GM12891 (cell line): ENCODE results near the gene AP2A2.
A peak's percentile ranks its signal among the peaks of the same experiment; 100 is the strongest.

ENCODE experiments used
- DNase-seq: peaks from one replicate; pipeline ENCODE4 v3.0.0; 2011; ENCODE audit warnings: low spot score; ENCODE audit not compliant: insufficient read length
- FAIRE-seq: peaks from 2 replicates; lab custom pipeline; 2011; peaks lifted over from hg19 to GRCh38; lab: Jason Lieb, UNC
- PAX5 ChIP-seq: IDR thresholded peaks from 2 replicates; pipeline ENCODE4 v1.6.1; 2011; ENCODE audit warnings: low read length, moderate library complexity, mild to moderate bottlenecking; ENCODE audit not compliant: insufficient read depth, severe bottlenecking
- POLR2A ChIP-seq: IDR thresholded peaks from 2 replicates; pipeline ENCODE4 v1.6.1; 2011; ENCODE audit warnings: low read depth, low read length, control low read depth
- POLR2AphosphoS5 ChIP-seq: IDR thresholded peaks from 2 replicates; pipeline ENCODE4 v1.6.1; 2011; ENCODE audit warnings: low read depth, low read length, control low read depth
- POU2F2 ChIP-seq: IDR thresholded peaks from 2 replicates; pipeline ENCODE4 v1.6.1; 2011; ENCODE audit warnings: low read depth, mild to moderate bottlenecking, control low read depth, low read length, moderate library complexity
- SPI1 ChIP-seq: IDR thresholded peaks from 2 replicates; pipeline ENCODE4 v1.6.1; 2011; ENCODE audit warnings: low read depth, low read length, control low read depth
- TAF1 ChIP-seq: IDR thresholded peaks from 2 replicates; pipeline ENCODE4 v1.6.1; 2011; ENCODE audit warnings: low read depth, low read length, control low read depth

AP2A2 gene

GRCh38 chr11:963852-964251, 38.2 kb downstream of the AP2A2 start:
- no peak for FAIRE-seq
- no peak for DNase-seq
- no peak for TF ChIP-seq TAF1

GRCh38 chr11:965206-965775, 39.6 kb downstream of the AP2A2 start:
- no peak for FAIRE-seq
- no peak for TF ChIP-seq POLR2AphosphoS5
- no peak for TF ChIP-seq SPI1
- TF ChIP-seq TAF1: no peak
- no peak for TF ChIP-seq PAX5
- TF ChIP-seq POLR2A: no peak
- TF ChIP-seq POU2F2: no peak
- no peak for DNase-seq

DNA sequence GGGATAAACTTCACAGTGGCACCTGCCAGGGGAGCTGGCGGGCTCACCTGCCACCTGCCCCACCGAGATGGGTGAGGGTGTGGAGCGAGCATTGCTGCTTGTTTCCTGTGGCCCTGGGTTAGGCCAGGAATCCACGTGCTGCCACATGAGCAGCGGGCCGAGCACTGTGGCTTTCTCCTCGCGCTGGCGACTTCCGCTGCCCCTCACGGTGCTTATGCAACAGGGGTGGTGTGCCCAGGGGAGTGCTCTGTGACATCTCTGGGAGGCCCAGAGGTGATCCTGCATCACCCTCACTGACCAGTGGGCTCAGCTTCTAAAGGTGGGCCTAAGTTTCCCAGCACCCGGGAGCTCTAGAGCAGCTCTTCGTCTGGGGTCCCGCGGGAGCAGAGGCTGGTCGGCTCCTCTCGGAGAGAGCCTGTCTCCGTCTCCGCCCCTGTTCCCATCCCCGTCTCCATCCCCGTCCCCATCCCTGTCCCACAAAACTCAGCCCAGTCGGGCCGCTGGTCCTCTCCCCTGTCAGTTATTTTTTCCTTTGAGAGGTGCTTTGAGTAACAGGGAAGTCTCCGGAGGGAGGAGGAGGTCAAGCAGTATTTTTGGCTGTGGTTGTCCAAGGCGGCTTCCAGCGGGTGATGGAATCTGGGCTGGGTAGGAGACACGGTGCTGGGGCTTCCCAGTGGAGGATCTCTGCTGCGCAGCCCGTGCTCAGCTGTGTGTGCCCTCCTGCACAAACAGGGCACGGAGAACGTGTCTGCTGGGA, 42.5 kb downstream of the AP2A2 start:
- no peak for DNase-seq
- FAIRE-seq: no peak
- TF ChIP-seq POLR2A (no peak), POLR2AphosphoS5 (no peak), POU2F2 (no peak), PAX5 (no peak), SPI1 (no peak), TAF1 (no peak)

- TF ChIP-seq POLR2A (no peak), PAX5 (no peak), TAF1 (no peak), POLR2AphosphoS5 (no peak), POU2F2 (no peak), SPI1 (no peak)
- no peak for FAIRE-seq
Measured at GRCh38 chr11:968822-969221, 43.2 kb downstream of the AP2A2 start.

GRCh38 chr11:969651-970205, 44.1 kb downstream of the AP2A2 start:
- FAIRE-seq: no peak
- no peak for TF ChIP-seq POLR2AphosphoS5
- TF ChIP-seq PAX5: no peak
- TF ChIP-seq POU2F2: no peak
- TF ChIP-seq SPI1: no peak
- TF ChIP-seq POLR2A: no peak
- TF ChIP-seq TAF1: no peak
- no peak for DNase-seq

More at GRCh38 chr11:968822-969221, 43.2 kb downstream of the AP2A2 start:
- no peak for DNase-seq

DNA sequence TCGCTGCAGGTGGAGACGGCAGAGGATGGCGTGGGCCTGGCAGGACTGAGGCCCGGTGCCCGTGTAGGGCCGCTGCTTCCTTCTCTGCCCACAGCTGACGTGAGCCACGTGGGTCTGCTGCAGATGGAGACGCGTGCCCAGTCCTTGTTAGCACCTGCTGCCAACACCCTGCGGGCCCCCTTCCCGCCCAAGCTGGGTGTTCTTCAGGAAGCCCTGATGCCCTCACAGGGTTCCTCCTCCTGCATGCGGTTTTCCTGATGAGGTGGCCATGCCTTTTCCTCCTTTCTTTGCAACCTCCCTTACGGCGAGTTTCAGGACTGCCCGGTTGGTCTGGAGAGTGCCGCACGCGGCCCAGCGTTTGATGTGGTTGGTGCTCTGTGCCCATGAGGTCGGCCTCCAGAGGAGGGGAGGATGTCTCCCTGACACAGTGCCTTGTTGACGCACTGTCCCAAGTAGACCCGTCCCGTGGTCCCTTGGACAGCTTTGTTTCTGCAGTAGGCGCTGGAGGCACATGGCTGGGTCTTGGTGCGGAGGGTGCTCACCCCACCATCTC, 44.7 kb downstream of the AP2A2 start:
- no peak for TF ChIP-seq POLR2A
- TF ChIP-seq PAX5: no peak
- TF ChIP-seq TAF1: no peak
- TF ChIP-seq POU2F2: no peak
- no peak for TF ChIP-seq SPI1
- TF ChIP-seq POLR2AphosphoS5: no peak
- FAIRE-seq: peak; percentile 20
- no peak for DNase-seq

GRCh38 chr11:971092-971690, 45.5 kb downstream of the AP2A2 start:
- DNase-seq (no peak), FAIRE-seq (no peak)
- TF ChIP-seq POU2F2: no peak
- TF ChIP-seq POLR2A: no peak
- TF ChIP-seq PAX5: no peak
- no peak for TF ChIP-seq TAF1
- TF ChIP-seq SPI1: no peak
- TF ChIP-seq POLR2AphosphoS5: no peak

GRCh38 chr11:971731-972365, 46.2 kb downstream of the AP2A2 start:
- DNase-seq (no peak), FAIRE-seq (no peak)
- TF ChIP-seq POLR2AphosphoS5 (no peak), TAF1 (no peak), POLR2A (no peak), SPI1 (no peak), PAX5 (no peak), POU2F2 (no peak)
